Measurements from ENCODE around the gene HCN4.

- no peak for TF ChIP-seq CTCF (IDR thresholded peaks at IDR 0.05; ENCODE audit: low read depth, low read length)
- TF ChIP-seq POLR2A (IDR thresholded peaks at IDR 0.05; ENCODE audit: extremely low read depth, insufficient read length), result no peak
These were observed 26.0 kb upstream of the HCN4 start for GRCh38 chr15:73394782-73395181.
